MM.1S (cell line): Measurements from ENCODE around the gene GRN.

Experiments used
- EZH2 ChIP-seq: fragments of 300-600 bp; sonication (generic); optimal IDR thresholded peaks from 2 replicates; pipeline ENCODE3; 2017; ENCODE audit warnings: low read depth, mild to moderate bottlenecking, antibody characterized with exemption, low read length, mixed read lengths
- EZH2phosphoT487 ChIP-seq: fragments of 300-600 bp; sonication (generic); IDR thresholded peaks from 2 replicates; pipeline ENCODE4 v1.6.1; 2018; ENCODE audit warnings: antibody characterized with exemption, low read length
- TF ChIP-seq, protein P1 (sequence below): fragments of 300-600 bp; sonication (generic); IDR thresholded peaks from 2 replicates; pipeline ENCODE4 v1.5.1; 2016; ENCODE audit warnings: antibody characterized with exemption, low read length, mixed read lengths

DNA sequence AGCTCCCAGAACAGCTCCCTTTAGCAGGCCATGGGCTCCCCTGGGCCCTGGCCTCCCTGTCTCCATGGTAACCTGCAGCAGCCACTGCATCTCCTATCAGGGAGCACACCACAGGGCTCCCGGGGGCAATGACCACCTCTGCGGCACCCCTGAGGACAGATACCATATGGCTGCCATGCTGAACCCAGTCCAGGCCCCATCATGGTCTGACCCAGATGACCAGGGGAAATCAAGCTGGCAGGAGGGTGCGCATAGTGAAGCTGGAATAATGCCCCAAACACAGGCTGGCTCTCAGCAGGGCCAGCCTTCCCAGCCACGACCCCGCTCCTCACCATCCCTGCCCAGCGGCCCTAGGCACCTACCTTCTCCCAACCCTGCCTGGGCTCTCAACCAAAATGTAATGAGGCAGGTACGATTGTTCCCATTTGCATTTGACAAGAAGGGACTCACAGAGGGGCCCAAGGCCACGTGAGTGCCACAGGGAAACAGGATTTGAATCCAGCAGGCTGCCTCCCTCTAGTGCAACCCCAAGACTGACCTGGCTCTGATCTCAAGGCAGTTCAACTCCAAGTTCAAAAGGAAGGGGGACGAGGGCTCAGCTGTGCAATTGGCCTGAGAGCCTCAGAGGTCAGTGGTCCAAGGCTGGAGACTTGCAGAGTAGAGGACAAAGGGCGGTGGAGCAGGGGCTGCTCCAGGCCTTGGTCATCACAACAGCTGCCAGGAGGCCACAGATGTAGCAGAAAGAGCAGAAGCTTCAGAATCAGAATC lies 34.3 kb upstream of the GRN start:
- TF ChIP-seq, protein P1, sequence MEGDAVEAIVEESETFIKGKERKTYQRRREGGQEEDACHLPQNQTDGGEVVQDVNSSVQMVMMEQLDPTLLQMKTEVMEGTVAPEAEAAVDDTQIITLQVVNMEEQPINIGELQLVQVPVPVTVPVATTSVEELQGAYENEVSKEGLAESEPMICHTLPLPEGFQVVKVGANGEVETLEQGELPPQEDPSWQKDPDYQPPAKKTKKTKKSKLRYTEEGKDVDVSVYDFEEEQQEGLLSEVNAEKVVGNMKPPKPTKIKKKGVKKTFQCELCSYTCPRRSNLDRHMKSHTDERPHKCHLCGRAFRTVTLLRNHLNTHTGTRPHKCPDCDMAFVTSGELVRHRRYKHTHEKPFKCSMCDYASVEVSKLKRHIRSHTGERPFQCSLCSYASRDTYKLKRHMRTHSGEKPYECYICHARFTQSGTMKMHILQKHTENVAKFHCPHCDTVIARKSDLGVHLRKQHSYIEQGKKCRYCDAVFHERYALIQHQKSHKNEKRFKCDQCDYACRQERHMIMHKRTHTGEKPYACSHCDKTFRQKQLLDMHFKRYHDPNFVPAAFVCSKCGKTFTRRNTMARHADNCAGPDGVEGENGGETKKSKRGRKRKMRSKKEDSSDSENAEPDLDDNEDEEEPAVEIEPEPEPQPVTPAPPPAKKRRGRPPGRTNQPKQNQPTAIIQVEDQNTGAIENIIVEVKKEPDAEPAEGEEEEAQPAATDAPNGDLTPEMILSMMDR: no peak
- TF ChIP-seq EZH2 (no peak), EZH2phosphoT487 (no peak)
